DMS114 treated with DMSO at 0.1 percent for 48 hours (cell line): ENCODE measurements around the gene ARHGAP28.
"Not testable (repeated sequence)": the region's sequence is repeated elsewhere in the genome, so short reads cannot be mapped to it uniquely, and the experiment has no call there.

Experiments
- DNase-seq: peaks from one replicate; lab custom pipeline; 2025; ENCODE audit not compliant: unreplicated experiment; lab: John Stamatoyannopoulos, UW

The ARHGAP28 gene

DNA sequence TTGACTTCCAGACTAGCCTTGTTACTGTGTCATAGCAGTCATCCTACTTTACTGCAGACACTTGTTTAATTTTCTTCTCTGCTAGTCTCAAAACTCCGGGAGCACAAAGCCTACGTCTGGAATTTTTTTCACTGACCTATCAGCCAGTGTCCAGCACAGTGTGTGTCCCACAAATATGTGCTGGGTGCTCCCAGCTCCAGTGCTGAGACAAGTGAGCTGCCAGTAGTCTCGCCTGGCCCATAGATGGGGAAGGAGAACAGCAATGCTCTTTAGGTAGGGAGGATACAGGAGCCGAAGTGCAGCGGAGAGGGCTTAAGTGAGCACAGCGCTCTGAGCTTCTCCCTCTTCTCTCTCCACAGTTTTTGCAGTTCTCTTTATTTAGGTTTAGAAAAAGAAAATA lies 34.0 kb downstream of the ARHGAP28 start:
- no peak for DNase-seq

GRCh38 chr18:6764382-6764781 lies 34.9 kb downstream of the ARHGAP28 start:
- no peak for DNase-seq

DNA sequence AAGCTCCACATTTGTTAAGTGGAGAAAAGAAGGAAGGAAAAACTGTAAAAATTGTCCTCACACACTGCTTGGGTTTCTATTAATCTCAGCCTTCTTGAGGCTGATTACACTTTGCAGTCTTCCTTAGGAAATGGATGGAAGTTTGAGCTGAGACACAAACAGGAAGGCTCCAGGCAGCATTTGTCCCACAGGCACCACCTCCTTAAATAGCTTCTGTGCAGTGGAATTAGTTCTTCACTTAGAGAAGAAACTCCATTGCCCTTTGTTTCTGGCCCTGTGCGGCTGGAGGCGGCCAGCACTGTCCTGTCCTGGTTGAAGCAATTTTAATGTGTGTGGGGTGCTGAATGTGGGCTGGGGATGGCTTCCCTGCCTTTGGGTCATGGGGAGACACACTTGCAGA lies 44.3 kb downstream of the ARHGAP28 start:
- DNase-seq: no peak

GRCh38 chr18:6775237-6775636 lies 45.7 kb downstream of the ARHGAP28 start:
- no peak for DNase-seq

DNA sequence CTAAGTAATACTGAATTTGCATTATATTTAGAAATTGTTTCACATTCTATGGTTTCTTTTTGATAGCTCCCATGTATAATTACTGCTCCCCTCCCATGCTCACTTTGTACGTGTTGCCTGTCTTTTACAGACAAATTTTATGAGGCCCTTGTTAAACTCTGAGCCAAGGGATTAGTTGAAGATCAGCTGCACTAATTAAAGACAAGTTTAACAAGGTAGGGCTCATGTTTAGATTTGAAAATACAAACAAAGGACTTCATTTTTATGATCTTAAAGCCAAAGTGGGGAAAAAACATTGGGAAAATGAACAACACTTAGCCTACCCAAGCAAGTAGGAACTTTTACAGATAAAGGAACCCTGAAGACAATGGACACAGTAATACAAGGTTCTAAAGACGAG lies 46.2 kb downstream of the ARHGAP28 start:
- no peak for DNase-seq

DNA sequence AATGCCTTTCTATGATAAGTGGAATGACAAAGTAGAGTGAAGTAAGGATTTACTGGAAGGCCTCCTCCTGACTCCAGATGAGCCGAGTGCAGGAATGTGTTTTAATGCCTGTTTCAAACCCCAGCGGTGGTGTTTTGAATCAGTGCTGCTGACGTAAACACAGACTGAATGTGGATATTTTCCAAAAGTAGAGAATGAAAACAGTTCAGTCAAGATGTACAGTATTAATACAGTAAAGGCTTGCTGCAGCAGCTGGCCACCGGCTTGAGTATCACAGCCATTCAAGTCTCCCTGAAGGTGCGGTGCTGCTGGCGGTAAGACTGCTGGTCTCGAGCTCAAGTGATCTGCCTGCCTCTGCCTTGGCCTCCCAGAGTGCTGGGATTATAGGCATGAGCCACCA lies 46.7 kb downstream of the ARHGAP28 start:
- DNase-seq: no peak

DNA sequence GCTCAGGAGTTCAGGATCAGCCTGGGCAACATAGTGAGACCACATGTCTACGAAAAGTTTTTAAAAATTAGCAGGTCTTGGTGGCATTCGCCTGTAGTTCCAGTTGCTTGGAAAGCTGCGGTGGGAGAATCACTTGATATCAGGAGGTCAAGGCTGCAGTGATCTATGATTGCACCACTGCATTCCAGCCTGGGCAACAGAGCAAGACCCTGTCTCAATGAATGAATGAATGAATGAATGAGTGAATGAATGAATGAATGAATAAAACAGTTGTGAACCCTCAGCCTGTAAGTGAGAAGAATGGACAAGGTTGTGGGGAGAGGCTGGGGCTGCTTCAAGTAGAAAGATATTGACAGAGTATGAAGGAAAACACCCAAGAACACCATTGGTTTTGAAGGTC lies 48.0 kb downstream of the ARHGAP28 start:
- no peak for DNase-seq

DNA sequence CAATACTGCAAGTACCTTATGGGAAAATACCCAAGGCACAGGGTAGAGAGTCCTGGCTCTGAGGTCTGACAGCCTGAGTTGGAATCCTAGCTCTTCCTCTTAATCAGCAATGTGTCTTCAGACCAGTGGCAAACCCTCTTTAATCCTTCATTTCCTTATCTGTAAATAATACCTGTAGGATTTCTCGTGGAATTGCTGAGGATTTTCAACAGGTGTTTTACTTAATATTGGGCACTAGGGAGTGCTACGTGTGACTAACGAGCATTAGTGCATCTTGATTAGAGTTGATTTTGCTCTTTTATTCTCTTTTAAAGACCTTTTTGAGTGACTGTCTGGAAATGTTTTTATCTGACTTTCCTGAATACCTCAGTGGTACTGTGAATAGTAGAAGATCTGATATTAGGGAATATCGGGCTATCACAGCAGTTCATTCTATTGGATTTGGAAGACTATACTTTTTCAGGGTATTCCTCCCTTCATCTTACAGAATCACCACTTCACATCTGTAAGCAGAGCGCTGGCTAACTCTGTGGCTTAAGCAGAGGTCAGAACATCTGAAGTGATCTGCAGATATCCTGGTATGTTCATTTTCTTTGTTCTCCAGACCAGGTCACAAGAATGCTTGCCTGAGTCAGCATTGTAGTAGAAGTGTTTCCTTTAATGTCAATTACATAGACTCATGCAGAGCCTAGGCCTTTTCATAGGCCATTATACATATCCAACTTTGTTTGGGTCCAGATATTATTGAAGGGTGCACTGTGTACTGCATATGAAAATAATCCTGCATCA lies 49.1 kb downstream of the ARHGAP28 start:
- DNase-seq: no peak

GRCh38 chr18:6781142-6781714 lies 51.7 kb downstream of the ARHGAP28 start:
- no peak for DNase-seq

- no peak for DNase-seq
Observed at GRCh38 chr18:6781796-6782195, 52.3 kb downstream of the ARHGAP28 start.

DNA sequence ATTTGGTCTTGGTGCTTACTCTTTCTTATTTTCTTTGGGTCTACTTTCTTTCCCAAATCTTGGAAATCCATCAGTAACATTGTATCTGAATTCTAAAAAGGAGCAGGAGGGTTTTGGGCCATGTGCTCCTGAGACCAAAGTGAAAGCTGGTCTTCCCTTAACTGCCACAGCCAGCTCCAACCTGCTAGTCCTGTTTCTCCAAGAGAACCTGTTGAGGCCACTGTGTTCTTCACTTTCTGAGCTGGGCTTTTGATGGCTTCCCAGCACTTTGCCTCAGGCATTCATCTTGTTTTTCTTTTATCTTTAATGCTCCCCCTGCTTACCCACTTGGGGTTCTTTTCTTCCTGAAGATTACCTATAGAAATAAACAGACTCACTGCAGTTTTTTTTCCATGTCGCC lies 53.3 kb downstream of the ARHGAP28 start:
- no peak for DNase-seq

DNA sequence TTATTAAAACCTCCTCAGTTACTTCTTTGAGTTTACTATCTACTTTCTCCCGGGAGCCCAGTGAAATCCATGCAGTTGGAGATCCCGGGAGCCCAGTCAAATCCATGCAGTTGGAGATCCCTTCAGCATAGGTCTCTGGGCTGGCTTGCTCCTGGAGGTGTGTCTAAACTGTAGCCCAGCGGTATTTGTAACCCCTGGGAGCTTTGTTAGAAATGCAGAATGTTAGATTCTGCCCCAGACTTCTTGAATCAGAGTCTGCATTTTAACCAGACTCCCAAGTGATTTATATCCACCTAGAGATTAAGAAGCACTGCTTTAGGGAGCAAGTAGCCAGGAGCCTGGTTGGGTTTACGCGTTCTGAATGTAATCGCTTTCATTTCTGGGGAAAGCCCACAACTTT lies 54.5 kb downstream of the ARHGAP28 start:
- no peak for DNase-seq

GRCh38 chr18:6785001-6785400 lies 55.5 kb downstream of the ARHGAP28 start:
- no peak for DNase-seq

- no peak for DNase-seq
Observed at GRCh38 chr18:6785411-6785810, 55.9 kb downstream of the ARHGAP28 start.

GRCh38 chr18:6792391-6792790 lies 62.9 kb downstream of the ARHGAP28 start:
- no peak for DNase-seq

GRCh38 chr18:6793455-6793854 lies 63.9 kb downstream of the ARHGAP28 start:
- DNase-seq: no peak

- no peak for DNase-seq
Observed at GRCh38 chr18:6793986-6794385, 64.5 kb downstream of the ARHGAP28 start.

DNA sequence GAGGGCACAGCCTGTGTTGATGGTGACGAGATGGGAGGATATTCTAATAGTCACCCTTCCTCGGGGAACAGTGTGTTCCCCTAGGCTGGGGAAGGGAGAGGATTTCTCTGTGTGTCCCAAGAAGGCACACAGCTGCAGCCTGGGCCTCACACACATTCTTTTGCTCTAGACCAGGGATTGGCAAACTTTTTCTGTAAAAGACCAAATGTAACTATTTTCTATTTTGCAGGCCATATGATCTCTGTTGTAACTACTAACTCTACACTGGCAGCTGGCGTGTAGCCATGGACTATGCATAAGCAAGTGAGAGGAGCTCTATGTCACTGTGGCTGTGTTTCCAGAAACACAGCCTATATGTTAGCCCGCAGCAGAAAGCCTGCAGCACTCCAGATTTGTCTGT lies 65.8 kb downstream of the ARHGAP28 start:
- DNase-seq: no peak

DNA sequence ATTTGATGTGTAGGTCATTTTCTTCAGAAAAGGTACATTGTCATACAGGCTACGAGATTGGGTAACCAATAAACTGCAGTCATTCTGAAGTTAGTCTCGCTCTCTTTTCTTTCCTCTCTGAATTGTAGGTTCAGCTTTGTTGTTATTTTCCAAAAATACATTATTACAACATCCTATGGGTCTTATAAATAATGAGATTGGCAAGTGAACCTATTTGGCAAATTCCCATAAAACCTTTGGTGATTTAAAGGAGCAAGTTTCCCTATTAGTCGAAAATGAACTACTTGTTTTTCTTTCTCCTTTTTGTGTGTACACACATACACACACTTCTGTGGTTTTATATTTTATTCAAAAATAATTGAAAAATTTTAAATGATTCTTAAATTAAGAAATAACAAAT lies 67.0 kb downstream of the ARHGAP28 start:
- no peak for DNase-seq

GRCh38 chr18:6797171-6797570 lies 67.7 kb downstream of the ARHGAP28 start:
- DNase-seq: no peak

GRCh38 chr18:6798896-6799295 lies 69.4 kb downstream of the ARHGAP28 start:
- DNase-seq: no peak

DNA sequence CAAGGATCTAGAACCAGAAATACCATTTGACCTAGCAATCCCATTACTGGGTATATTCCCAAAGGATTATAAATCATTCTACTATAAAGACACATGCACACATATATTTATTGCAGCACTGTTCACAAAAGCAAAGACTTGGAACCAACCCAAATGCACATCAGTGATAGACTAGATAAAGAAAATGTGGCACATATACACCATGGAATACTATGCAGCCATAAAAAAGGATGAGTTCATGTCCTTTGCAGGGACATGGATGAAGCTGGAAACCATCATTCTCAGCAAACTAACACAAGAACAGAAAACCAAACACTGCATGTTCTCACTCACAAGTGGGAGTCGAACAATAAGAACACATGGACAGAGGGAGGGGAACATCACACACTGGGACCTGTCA lies 70.8 kb downstream of the ARHGAP28 start:
- not testable (repeated sequence) for DNase-seq
